ENCODE data around the gene LUZP4.
"Not testable (repeated sequence)": the region's sequence is repeated elsewhere in the genome, so short reads cannot be mapped to it uniquely, and the experiment has no call there.

The LUZP4 gene

DNA sequence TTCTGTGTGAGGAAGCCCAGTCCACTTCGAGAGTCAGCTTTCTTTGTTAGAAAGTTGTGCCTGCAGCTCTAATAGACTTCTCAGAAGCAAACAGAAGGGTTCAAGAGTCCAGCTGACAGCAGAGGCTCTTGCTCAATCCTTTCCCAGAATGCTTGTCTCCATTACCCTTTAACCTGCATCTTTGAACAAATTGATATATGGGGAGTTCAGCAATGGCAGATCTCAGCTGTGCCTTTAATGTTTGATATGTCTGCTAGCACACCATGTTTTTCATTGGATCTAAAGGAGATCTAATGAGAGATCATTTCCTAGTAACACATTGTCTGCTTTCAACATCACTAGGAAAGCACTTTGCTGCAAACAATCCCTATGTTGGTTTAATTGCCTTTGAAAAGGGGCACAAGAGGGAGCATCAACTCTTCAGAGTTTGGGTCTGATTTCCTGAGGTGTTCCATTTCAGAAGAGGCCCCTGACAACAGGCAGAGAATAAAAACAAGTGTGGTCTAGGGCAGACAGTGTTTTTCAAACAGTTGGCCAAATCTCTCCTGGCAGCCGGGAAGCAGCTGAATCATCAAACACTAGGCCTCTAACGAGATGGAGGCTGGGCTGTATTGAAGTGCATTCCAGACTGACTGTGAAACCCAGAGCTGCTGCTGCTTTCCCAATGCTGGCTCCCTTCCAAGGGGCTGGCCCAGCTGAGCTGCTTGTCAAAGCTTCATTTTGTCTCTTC is 55.5 kb downstream of the LUZP4 start:
- peak; percentile 93 for DNase-seq (ENCODE audit: low read depth)
- in situ Hi-C loops (cut with HindIII; ENCODE audit: low sequenced_read_pairs): no loop called here
- TF ChIP-seq, protein P1, sequence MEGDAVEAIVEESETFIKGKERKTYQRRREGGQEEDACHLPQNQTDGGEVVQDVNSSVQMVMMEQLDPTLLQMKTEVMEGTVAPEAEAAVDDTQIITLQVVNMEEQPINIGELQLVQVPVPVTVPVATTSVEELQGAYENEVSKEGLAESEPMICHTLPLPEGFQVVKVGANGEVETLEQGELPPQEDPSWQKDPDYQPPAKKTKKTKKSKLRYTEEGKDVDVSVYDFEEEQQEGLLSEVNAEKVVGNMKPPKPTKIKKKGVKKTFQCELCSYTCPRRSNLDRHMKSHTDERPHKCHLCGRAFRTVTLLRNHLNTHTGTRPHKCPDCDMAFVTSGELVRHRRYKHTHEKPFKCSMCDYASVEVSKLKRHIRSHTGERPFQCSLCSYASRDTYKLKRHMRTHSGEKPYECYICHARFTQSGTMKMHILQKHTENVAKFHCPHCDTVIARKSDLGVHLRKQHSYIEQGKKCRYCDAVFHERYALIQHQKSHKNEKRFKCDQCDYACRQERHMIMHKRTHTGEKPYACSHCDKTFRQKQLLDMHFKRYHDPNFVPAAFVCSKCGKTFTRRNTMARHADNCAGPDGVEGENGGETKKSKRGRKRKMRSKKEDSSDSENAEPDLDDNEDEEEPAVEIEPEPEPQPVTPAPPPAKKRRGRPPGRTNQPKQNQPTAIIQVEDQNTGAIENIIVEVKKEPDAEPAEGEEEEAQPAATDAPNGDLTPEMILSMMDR (IDR thresholded peaks at IDR 0.05; ENCODE audit: low read depth, low read length, missing control alignments): peak; percentile 19
- H3K4me3 ChIP-seq (ENCODE audit: low read depth, low read length): no peak overlapping the region

DNA sequence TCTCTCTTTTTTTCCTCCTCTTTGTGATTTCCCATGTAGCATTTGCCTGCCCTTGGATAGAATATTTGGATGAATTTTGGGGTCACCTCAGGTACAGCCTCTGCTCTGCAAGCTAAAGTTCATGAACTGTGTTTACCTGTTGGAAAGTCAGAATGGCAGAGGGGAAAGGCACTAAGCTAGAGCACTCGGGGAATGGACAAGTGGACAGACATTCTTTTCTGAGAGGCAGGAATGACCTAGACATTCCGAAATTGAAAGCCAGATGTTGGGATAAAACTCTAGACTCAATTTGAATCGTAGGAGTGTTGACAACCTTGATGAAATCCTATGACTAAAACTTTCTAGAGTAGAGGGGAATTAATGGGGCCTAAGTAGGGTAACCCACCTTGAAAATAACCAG is 56.1 kb downstream of the LUZP4 start:
- DNase-seq (ENCODE audit: low read depth): no peak
- TF ChIP-seq, protein P1 (IDR thresholded peaks at IDR 0.05; ENCODE audit: low read depth, low read length, missing control alignments): no peak
- in situ Hi-C loops (cut with HindIII; ENCODE audit: low sequenced_read_pairs): no loop called here

DNA sequence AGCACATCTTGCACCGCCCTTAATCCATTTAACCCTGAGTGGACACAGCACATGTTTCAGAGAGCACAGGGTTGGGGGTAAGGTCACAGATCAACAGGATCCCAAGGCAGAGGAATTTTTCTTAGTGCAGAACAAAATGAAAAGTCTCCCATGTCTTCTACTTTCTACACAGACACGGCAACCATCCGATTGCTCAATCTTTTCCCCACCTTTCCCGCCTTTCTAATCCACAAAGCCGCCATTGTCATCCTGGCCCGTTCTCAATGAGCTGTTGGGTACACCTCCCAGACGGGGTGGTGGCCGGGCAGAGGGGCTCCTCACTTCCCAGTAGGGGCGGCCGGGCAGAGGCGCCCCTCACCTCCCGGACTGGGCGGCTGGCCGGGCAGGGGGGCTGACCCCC is 57.2 kb downstream of the LUZP4 start:
- H3K4me3 ChIP-seq (ENCODE audit: low read depth, low read length); DNase-seq (ENCODE audit: low read depth); in situ Hi-C loops (cut with HindIII; ENCODE audit: low sequenced_read_pairs): not testable (repeated sequence)

More for the DNA sequence above, 56.1 kb downstream of the LUZP4 start:
- H3K4me3 ChIP-seq (ENCODE audit: low read depth, low read length): no peak overlapping the region

DNA sequence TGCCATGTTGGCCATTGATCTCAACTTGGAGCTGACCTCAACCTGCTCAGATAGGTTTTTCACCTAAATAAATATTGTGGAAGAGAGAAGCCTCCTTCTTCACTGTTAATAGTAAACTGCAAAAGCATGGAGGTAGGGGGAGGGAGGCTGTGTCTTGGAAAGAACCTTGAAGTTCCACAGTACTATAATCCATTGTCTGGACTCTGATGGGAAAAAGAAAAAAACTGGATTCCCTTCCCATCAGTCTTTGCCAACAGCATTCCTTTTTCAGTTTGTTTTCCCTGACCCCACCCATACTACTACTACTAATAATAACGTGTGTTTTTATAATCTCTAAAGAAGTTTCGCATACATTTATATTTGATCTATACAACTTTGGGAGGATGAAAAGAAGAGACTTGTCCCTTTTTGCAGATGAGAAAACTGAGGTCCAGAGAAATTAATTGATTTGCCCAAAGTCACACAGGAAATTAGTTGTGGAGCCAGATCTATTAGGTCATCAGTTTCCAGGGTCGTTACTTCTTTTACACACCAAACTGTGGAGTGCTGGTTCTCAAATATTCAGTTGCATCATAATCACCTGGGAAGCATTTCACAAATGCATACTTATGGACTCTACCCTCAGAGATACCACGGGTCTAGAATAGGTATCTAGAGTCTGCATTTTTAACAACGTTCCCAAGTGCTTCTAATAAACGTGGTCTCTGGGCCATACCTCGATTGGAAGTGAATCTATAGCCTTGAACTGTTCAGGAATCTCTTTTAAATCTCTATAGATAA is 59.1 kb downstream of the LUZP4 start:
- TF ChIP-seq, protein P1 (IDR thresholded peaks at IDR 0.05; ENCODE audit: low read depth, low read length, missing control alignments): no peak
- in situ Hi-C loops (cut with HindIII; ENCODE audit: low sequenced_read_pairs): no loop called here
- DNase-seq (ENCODE audit: low read depth): no peak
- no peak overlapping the region for H3K4me3 ChIP-seq (ENCODE audit: low read depth, low read length)

DNA sequence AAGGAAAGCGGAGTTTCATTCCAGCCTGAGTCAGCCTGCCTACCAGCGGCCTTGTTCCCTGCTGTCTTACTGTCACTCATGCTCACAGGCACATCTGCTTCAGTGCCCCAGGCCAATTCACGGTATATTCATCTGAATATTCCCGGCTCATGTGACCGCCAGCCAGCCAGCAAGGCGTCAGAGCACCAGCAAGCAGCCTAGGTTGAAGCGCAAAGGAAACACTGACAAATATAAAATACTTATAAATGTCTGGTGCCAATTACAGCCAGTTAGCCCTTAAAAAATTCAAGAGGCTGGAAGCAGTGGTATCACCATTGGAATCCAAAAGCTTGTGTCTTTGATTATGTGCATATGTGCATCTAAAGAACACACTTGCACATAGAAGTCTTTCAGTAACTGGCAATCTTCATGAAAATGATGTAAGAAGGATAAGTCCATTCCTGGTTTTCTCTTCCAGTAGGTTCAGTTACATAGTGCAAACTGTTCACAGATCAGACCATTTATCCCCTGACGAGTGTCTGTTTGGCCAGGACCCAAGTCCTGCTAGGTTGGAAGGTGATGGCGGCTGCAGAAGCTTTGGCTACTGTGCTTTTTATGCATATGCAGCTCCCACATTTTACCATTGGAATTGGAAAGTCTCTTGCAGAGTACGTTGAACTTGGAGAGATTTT is 61.3 kb downstream of the LUZP4 start:
- TF ChIP-seq, protein P1 (IDR thresholded peaks at IDR 0.05; ENCODE audit: low read depth, low read length, missing control alignments): no peak
- DNase-seq (ENCODE audit: low read depth): no peak
- H3K4me3 ChIP-seq (ENCODE audit: low read depth, low read length): no peak overlapping the region
- in situ Hi-C loops (cut with HindIII; ENCODE audit: low sequenced_read_pairs): loop anchor here (25.0 kb wide), 1 partner anchor 211 kb away; the partner anchor contains the start of gene PLS3

DNA sequence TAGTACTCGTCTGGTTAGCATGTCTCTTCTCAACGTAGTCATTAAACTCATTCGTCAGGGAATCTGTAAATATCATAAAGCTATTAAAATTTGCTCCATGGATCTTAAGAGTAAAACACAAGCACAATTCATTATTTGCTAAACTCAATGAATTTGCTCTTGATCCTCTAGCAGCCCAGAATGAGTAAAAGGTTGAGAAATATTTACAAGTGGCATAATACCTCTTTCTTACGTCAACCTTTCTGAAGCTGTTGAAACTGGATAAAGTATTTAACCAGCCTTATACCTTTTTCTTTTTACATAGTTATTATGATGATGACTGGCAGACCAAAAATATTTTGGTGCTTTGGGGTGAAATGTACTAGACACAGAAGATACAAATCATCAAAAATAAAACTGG is 66.9 kb downstream of the LUZP4 start:
- in situ Hi-C loops (cut with HindIII; ENCODE audit: low sequenced_read_pairs): loop anchor here (25.0 kb wide), 1 partner anchor 206 kb away; the partner anchor contains the start of gene PLS3
- TF ChIP-seq, protein P1 (IDR thresholded peaks at IDR 0.05; ENCODE audit: low read depth, low read length, missing control alignments): no peak
- DNase-seq (ENCODE audit: low read depth): no peak
- no peak overlapping the region for H3K4me3 ChIP-seq (ENCODE audit: low read depth, low read length)

Measured in astrocyte of the cerebellum (primary cell).